Activated CD8-positive, alpha-beta T cell treated with anti-CD3 and anti-CD28 coated beads for 36 hours (primary cell): ENCODE results near the gene NUCB2. TPM values are rescaled to one million over a fixed set of nuclear protein-coding genes. Genes with fewer than 3 reads are reported as not detected.
"Not testable (repeated sequence)": the region's sequence is repeated elsewhere in the genome, so short reads cannot be mapped to it uniquely, and the experiment has no call there.

Experiments
- ATAC-seq: fragments of 200-7000 bp; cut with Tn5 transposase; one replicate; pipeline ENCODE4 v1.10.0; 2021; ENCODE audit warnings: mild to moderate bottlenecking, moderate library complexity
- CTCF ChIA-PET: fragments of 350-600 bp; sonication (Branson Sonifier 250); formaldehyde crosslinking; loops from one replicate; lab custom pipeline; 2021; ENCODE audit warnings: antibody characterized with exemption; lab: Charles Lee
- POLR2A ChIA-PET: fragments of 350-600 bp; sonication (Branson Sonifier 250); formaldehyde crosslinking; loops from one replicate; lab custom pipeline; 2021; ENCODE audit warnings: antibody characterized with exemption; lab: Charles Lee
- DNase-seq: peaks from one replicate; pipeline ENCODE4 v3.0.0-alpha.2; 2020
- H3K27ac Mint-ChIP-seq: one replicate; pipeline ENCODE4 v1.8.0; 2021; ENCODE audit warnings: mild to moderate bottlenecking, mixed read lengths
- H3K27me3 Mint-ChIP-seq: one replicate; pipeline ENCODE4 v1.8.0; 2021; ENCODE audit warnings: mixed read lengths
- H3K36me3 Mint-ChIP-seq: one replicate; pipeline ENCODE4 v1.8.0; 2021; ENCODE audit warnings: low read depth, mixed read lengths
- H3K4me1 Mint-ChIP-seq: one replicate; pipeline ENCODE4 v1.8.0; 2021; ENCODE audit warnings: low read depth, mixed read lengths
- H3K4me3 Mint-ChIP-seq: one replicate; pipeline ENCODE4 v1.8.0; 2021; ENCODE audit warnings: mild to moderate bottlenecking, moderate library complexity, mixed read lengths
- H3K9me3 Mint-ChIP-seq: one replicate; pipeline ENCODE4 v1.8.0; 2021; ENCODE audit warnings: mixed read lengths
- CTCF ChIP-seq: fragments of 200-600 bp; IDR thresholded peaks from one replicate; pipeline ENCODE4 v1.8.0; 2022; ENCODE audit warnings: antibody characterized with exemption, mild to moderate bottlenecking
- intact Hi-C: fragments of 100-400 bp; cut with micrococcal nuclease; formaldehyde crosslinking; loops from one replicate; pipeline ENCODE4 v1.10.0; 2022
- total RNA-seq, 2 experiments: library from RNA; stranded (reverse); gene quantifications; one replicate each; pipeline ENCODE4 v1.2.3, GENCODE V29; 2021

Gene NUCB2
- total RNA-seq, 2 experiments from 2014 or later: 81.9 to 86.0 TPM

- TF ChIP-seq CTCF: no peak
- H3K4me3 Mint-ChIP-seq: no peak overlapping the region
- ATAC-seq (peak; percentile 81), DNase-seq (peak; percentile 22)
- ChIA-PET POLR2A (interaction anchor here (1.0 to 1.6 kb wide), 2 partner anchors 8 to 13 kb away, joined by 3 to 6 read pairs; partner anchors contain the start of gene NUCB2), CTCF (no interaction called here)
- intact Hi-C loops: no loop called here
- H3K4me1 Mint-ChIP-seq: peaks cover 12% of the 10 kb centered on the region
- no peaks in the 10 kb centered on the region for H3K36me3 Mint-ChIP-seq
- no peak overlapping the region for H3K27ac Mint-ChIP-seq
- no peaks in the 10 kb centered on the region for H3K27me3 Mint-ChIP-seq
- H3K9me3 Mint-ChIP-seq: no peaks in the 10 kb centered on the region
Observed at GRCh38 chr11:17267576-17267975, 9.0 kb upstream of the NUCB2 start.

- H3K27ac Mint-ChIP-seq, DNase-seq, H3K9me3 Mint-ChIP-seq, H3K36me3 Mint-ChIP-seq, H3K27me3 Mint-ChIP-seq, H3K4me3 Mint-ChIP-seq, ATAC-seq, intact Hi-C loops: not testable (repeated sequence)
- POLR2A ChIA-PET: interaction anchor here (0.6 to 1.0 kb wide), 2 partner anchors 13 to 44 kb away, joined by 3 read pairs; no protein-coding TSS in a partner anchor
- CTCF ChIA-PET: interaction anchor here (1.0 kb wide), 1 partner anchor 11 kb away, joined by 3 read pairs; no protein-coding TSS in a partner anchor
- peaks cover 12% of the 10 kb centered on the region for H3K4me1 Mint-ChIP-seq
Observed at GRCh38 chr11:17268500-17268899, 8.0 kb upstream of the NUCB2 start.

- CTCF ChIA-PET: interaction anchor here (0.8 to 1.0 kb wide), 2 partner anchors 12 to 39 kb away, joined by 3 to 5 read pairs; no protein-coding TSS in a partner anchor
- POLR2A ChIA-PET: interaction anchor here (0.6 kb wide), 1 partner anchor 44 kb away, joined by 3 read pairs; no protein-coding TSS in a partner anchor
- no peak overlapping the region for H3K27ac Mint-ChIP-seq
- DNase-seq: no peak
- ATAC-seq: no peak
- no peak overlapping the region for H3K4me3 Mint-ChIP-seq
- no peaks in the 10 kb centered on the region for H3K36me3 Mint-ChIP-seq
- intact Hi-C loops: no loop called here
- H3K4me1 Mint-ChIP-seq: peaks cover 9% of the 10 kb centered on the region
- H3K27me3 Mint-ChIP-seq: no peaks in the 10 kb centered on the region
- TF ChIP-seq CTCF: no peak
- no peaks in the 10 kb centered on the region for H3K9me3 Mint-ChIP-seq
Observed at GRCh38 chr11:17268902-17269301, 7.6 kb upstream of the NUCB2 start.

- no peak overlapping the region for H3K27ac Mint-ChIP-seq
- CTCF ChIA-PET: interaction anchor here (0.9 kb wide), 1 partner anchor 17 kb away, joined by 3 read pairs; no protein-coding TSS in a partner anchor
- no peaks in the 10 kb centered on the region for H3K36me3 Mint-ChIP-seq
- POLR2A ChIA-PET: no interaction called here
- DNase-seq (no peak), ATAC-seq (no peak)
- H3K4me1 Mint-ChIP-seq: peaks cover 22% of the 10 kb centered on the region
- no peaks in the 10 kb centered on the region for H3K27me3 Mint-ChIP-seq
- H3K9me3 Mint-ChIP-seq: no peaks in the 10 kb centered on the region
- no peak overlapping the region for H3K4me3 Mint-ChIP-seq
- intact Hi-C loops: no loop called here
- TF ChIP-seq CTCF: no peak
Observed at GRCh38 chr11:17272801-17273200, 3.7 kb upstream of the NUCB2 start.

- ChIA-PET POLR2A (no interaction called here), CTCF (interaction anchor here (0.9 kb wide), 1 partner anchor 16 kb away, joined by 3 read pairs; no protein-coding TSS in a partner anchor)
- H3K36me3 Mint-ChIP-seq: no peaks in the 10 kb centered on the region
Observed at GRCh38 chr11:17273211-17273610, 3.3 kb upstream of the NUCB2 start.

More at GRCh38 chr11:17273211-17273610, 3.3 kb upstream of the NUCB2 start:
- Mint-ChIP-seq H3K27ac (no peak overlapping the region), H3K9me3 (no peaks in the 10 kb centered on the region), H3K4me1 (peaks cover 22% of the 10 kb centered on the region), H3K4me3 (no peak overlapping the region), H3K27me3 (no peaks in the 10 kb centered on the region)
- ATAC-seq: no peak
- no peak for TF ChIP-seq CTCF
- no peak for DNase-seq
- intact Hi-C loops: no loop called here
